ENCODE measurements around the gene TEC.
"Not testable (repeated sequence)": the region's sequence is repeated elsewhere in the genome, so short reads cannot be mapped to it uniquely, and the experiment has no call there.

TEC gene

DNA sequence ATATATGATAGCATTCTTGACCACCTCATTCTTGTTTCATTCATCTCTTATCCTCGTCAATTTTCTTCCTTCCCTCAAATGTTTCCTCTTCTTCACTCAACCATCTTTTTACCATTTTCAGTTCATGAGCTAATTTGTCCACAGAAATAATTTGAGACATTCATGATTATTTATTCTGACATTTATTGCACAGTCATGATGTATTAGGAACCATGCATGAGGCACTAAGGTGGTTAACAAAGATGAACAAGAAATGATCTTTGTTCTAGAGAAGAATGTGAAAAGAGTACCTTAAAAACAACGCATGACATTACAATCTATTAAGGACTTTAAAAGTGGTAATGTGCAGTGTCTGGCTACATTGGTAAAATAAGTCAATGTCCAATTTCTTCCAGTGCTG lies 27.9 kb downstream of the TEC start:
- H3K36me3 ChIP-seq (ENCODE audit: insufficient read depth, low read length), result no peaks in the 10 kb centered on the region
- no peak overlapping the region for H3K9ac ChIP-seq (ENCODE audit: low read depth, low read length)
- H3K9me3 ChIP-seq (ENCODE audit: control insufficient read depth, insufficient read depth, low read length), result no peaks in the 10 kb centered on the region
- no peaks in the 10 kb centered on the region for H3K4me1 ChIP-seq (ENCODE audit: insufficient read depth, low read length)

DNA sequence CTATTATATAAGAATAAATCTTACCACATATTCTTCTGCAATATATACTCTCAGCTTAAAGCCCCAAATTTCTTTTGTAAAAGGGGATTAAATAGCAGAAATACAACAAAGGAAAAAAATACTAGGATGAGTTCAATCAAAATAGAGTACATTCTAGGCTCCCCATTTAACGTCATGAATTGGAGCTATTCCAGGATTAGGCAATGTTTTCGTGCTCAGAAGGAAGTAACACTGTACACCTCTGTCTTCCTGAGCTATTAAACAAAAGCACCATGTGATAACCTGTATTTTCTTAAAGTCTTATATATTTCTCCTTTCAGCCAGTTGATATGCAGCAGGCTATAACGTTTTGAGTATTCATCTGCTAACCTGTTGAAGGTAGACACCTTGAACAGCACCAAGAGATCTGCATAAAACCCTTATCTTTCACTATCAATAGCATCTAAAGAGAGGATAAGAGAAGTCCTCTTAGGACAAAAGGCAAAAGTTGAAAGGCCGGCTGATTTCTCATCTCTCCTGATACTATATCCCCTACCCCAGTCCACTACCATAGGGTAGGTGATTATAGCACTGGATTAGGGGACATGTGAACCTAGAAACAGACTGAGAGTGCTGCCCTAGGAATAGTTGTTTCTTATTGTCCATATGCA lies 31.5 kb downstream of the TEC start:
- Histone ChIP-seq H3K9me3 (ENCODE audit: control insufficient read depth, insufficient read depth, low read length) (no peaks in the 10 kb centered on the region), H3K36me3 (ENCODE audit: insufficient read depth, low read length) (no peaks in the 10 kb centered on the region), H3K9ac (ENCODE audit: low read depth, low read length) (no peak overlapping the region), H3K4me1 (ENCODE audit: insufficient read depth, low read length) (peaks cover 7% of the 10 kb centered on the region; the same call in 1 of the 2 replicates)

DNA sequence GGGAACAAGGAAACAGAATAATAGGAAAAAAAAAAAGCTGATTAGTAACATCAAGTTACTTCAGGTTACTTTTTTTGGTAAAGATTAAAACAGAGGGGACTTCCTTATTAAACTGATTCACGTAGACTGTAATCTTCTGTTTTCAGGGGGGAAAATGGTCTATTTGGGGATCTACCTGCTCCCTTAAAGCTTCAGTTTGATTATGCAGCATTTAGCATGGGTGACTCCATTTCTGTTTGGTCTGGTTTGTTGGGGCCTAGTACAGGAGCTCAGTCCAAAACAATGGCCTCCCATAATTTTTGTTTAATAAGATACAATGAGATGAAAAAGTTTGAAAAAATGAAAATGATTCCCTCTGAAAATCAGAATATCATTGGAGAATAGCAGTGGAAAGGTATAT lies 34.6 kb downstream of the TEC start:
- Histone ChIP-seq H3K4me1 (ENCODE audit: insufficient read depth, low read length) (peaks cover 7% of the 10 kb centered on the region; the same call in 1 of the 2 replicates), H3K9ac (ENCODE audit: low read depth, low read length) (no peak overlapping the region), H3K36me3 (ENCODE audit: insufficient read depth, low read length) (no peaks in the 10 kb centered on the region), H3K9me3 (ENCODE audit: control insufficient read depth, insufficient read depth, low read length) (no peaks in the 10 kb centered on the region)

DNA sequence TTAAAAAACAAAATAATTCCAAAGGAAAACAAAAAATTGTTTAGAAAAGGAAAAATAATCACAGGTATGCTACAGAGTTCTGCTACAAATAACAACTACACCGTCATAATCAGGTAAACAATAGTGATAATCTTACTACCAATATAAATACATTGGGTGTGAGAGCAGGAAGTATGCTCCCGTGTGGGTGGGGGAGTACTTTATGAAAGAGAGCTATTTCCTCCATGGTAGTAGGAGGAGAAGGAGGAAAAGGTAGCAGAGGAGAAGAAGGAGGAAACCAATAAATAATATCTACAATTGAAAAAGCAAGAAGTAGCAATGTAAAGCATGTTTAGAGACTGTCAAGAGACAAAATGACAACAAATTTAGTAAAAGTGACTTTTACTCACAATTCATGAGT lies 35.1 kb downstream of the TEC start:
- Histone ChIP-seq H3K9me3 (ENCODE audit: control insufficient read depth, insufficient read depth, low read length) (no peaks in the 10 kb centered on the region), H3K9ac (ENCODE audit: low read depth, low read length) (no peak overlapping the region), H3K4me1 (ENCODE audit: insufficient read depth, low read length) (peaks cover 7% of the 10 kb centered on the region; the same call in 1 of the 2 replicates), H3K36me3 (ENCODE audit: insufficient read depth, low read length) (no peaks in the 10 kb centered on the region)

DNA sequence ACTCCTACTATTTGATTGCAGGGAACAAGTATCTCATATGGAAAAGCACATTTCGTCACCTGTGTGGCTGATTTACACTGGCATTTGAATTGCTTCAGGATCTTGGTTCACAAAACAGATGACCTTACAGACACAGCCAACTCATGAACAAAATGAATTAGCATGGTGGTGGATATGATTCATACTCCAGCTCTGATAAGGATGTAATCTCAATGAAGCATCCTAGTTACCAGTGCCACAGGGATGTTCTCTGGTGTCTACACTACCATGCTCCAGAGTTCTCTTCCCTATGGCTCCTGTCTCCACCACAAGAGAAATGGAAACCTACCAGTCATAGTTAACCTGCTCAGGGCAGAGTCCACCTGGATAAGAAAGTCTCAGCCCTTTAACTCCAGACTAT lies 40.7 kb downstream of the TEC start:
- Histone ChIP-seq H3K36me3 (ENCODE audit: insufficient read depth, low read length) (no peaks in the 10 kb centered on the region), H3K9ac (ENCODE audit: low read depth, low read length) (no peak overlapping the region), H3K9me3 (ENCODE audit: control insufficient read depth, insufficient read depth, low read length) (no peaks in the 10 kb centered on the region), H3K4me1 (ENCODE audit: insufficient read depth, low read length) (peaks cover 13% of the 10 kb centered on the region; the same call in 1 of the 2 replicates)

DNA sequence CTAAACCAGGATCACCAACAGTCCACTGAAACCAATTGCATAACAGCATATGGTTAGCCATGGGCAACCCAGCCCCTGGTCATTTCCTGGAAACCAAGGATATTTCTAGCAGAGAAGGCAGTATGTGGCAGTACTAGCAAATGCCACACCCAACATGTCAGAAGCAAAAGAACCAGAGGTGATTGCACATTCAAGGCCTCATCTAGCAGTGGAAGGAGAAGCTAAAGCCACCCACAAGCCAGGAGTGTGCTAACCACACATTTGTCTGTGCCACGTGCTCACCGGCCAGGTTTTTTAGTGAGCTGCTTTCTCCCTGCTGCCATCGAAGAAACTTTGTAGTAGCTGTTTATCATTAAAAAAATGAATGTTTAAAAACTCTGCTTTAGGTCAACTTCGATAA lies 42.0 kb downstream of the TEC start:
- Histone ChIP-seq H3K9ac (ENCODE audit: low read depth, low read length) (no peak overlapping the region), H3K36me3 (ENCODE audit: insufficient read depth, low read length) (no peaks in the 10 kb centered on the region), H3K9me3 (ENCODE audit: control insufficient read depth, insufficient read depth, low read length) (no peaks in the 10 kb centered on the region), H3K4me1 (ENCODE audit: insufficient read depth, low read length) (peaks cover 13% of the 10 kb centered on the region; the same call in 1 of the 2 replicates)

DNA sequence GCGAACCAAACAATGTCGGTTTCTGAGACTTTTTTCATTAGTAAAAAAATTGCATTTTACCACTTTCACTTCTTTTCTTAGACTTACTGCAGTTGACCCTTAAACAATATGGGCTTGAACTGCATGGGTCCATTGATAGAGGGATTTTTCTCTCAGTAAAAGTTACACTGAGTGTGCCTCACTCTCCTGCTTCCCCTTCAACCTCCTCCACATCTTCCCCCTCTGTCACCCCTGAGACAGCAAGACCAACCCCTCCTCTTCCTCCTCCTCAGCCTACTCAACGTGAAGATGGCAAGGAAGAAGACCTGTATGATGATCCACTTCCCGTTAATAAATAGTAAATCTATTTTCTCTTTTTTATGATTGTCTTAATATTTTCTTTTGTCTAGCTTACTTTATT lies 43.4 kb downstream of the TEC start:
- Histone ChIP-seq H3K9ac (ENCODE audit: low read depth, low read length) (no peak overlapping the region), H3K4me1 (ENCODE audit: insufficient read depth, low read length) (peaks cover 13% of the 10 kb centered on the region; the same call in 1 of the 2 replicates), H3K36me3 (ENCODE audit: insufficient read depth, low read length) (no peaks in the 10 kb centered on the region), H3K9me3 (ENCODE audit: control insufficient read depth, insufficient read depth, low read length) (no peaks in the 10 kb centered on the region)

DNA sequence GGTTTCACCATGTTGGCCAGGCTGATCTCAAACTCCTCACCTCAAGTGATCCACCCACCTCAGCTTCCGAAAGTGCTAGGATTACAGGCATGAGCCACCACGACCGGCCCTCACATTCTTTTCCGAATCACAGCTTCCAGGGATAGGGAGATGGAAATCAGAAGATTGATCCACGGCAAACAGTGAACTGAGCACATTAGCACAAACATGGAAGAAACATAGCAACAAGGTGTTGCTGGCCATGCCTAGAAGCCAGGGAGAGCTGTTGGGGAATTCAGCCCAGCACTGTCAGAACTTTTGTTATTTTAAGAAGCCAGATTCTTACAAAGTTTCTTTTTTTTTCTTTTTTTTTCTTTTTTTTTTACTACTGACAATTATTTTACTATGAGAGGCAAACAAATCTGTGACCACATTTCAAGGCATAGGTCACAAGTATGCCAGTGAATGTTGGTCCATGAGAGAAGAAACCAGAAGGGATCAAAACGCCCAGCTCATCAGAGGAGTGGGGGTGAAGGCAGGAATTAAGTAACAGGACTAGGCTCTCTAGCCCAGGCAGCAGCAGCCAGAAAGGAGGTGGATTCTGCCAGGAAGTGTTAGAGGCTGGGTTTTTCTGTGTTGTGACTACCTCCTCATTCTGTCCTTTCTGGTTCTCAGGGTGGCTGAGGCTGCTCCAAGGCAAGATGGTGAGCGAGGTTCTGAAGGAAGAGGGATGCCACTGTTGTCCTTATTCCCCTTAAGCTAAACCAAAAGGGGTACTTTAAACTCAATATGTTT lies 44.1 kb downstream of the TEC start:
- no peaks in the 10 kb centered on the region; the same call in 1 of the 2 replicates for H3K9me3 ChIP-seq (ENCODE audit: control insufficient read depth, insufficient read depth, low read length)
- peaks cover 13% of the 10 kb centered on the region; the same call in 1 of the 2 replicates for H3K4me1 ChIP-seq (ENCODE audit: insufficient read depth, low read length)
- no peaks in the 10 kb centered on the region for H3K36me3 ChIP-seq (ENCODE audit: insufficient read depth, low read length)
- no peak overlapping the region for H3K9ac ChIP-seq (ENCODE audit: low read depth, low read length)

DNA sequence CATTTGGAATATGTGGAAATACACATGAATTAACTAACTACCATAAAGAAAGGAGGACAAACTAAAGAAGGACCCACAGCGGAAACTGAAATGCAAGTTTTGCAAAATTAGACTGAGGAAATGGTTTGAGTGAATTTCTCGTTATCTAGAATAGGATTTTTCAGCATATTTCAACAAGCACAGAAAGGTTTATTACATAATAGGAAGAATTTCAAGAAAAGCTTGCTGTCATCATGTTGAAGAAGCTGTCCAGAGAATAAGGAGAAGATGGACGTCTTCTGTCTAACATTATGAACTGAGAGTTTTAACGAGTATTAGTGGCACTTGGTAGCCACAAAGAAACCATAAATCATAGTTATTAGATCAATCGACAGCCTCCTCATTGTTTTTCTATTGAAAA lies 45.0 kb downstream of the TEC start:
- H3K4me1 ChIP-seq (ENCODE audit: insufficient read depth, low read length), result peaks cover 13% of the 10 kb centered on the region; the same call in 1 of the 2 replicates
- H3K9me3 ChIP-seq (ENCODE audit: control insufficient read depth, insufficient read depth, low read length), result no peaks in the 10 kb centered on the region; the same call in 1 of the 2 replicates
- H3K36me3 ChIP-seq (ENCODE audit: insufficient read depth, low read length), result no peaks in the 10 kb centered on the region
- H3K9ac ChIP-seq (ENCODE audit: low read depth, low read length), result no peak overlapping the region

DNA sequence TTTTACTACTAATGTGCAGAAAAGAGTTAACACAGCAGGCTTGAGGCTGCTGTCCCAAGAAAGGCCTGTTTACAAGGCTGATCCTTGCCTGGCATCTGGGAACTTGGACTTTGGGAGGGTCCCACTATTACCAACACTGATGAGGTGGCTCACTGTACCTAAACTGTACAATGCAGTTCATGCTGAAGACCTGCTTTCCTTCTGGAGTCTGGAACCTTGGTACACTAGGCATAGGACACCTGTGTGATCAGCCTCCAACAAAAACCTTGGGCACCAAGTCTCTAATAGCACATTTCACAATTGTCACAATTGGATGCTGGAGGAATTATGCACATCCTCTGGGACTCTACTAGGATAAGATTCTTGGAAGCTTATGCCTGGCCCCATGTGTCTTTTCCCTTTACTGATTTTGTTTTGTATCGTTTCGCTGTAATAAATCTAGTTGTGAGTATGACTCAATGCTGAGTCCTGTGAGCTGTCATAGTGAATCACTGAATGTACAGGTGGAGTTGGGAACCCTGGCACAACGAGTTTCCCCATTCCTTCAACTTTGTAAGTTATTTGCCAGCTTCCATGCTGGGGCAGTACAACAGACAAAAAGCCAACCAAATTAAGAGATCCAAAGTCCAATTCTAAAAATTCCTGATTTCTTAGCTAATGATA lies 45.9 kb downstream of the TEC start:
- Histone ChIP-seq H3K9ac (ENCODE audit: low read depth, low read length) (no peak overlapping the region), H3K4me1 (ENCODE audit: insufficient read depth, low read length) (peaks cover 13% of the 10 kb centered on the region; the same call in 1 of the 2 replicates), H3K36me3 (ENCODE audit: insufficient read depth, low read length) (no peaks in the 10 kb centered on the region), H3K9me3 (ENCODE audit: control insufficient read depth, insufficient read depth, low read length) (no peaks in the 10 kb centered on the region; the same call in 1 of the 2 replicates)

DNA sequence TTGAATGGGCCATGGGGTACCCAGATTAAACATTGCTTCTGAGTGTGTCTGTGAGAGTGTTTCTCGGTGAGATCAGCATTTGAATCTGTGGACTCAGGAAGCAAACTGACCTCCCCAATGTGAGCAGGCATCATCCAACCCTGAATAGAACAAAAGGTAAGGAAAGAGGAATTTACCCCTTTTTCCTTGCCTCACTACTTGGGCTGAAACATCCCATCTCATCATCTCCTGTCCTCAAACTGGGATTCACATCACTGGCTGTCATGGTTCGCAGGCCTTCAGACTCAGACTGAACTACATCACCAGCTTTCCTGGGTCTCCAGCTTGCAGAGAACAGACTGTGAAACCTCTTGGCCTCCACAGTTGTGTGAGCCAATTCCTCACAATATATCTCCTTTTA lies 47.1 kb downstream of the TEC start:
- Histone ChIP-seq H3K9me3 (ENCODE audit: control insufficient read depth, insufficient read depth, low read length) (no peaks in the 10 kb centered on the region; the same call in 1 of the 2 replicates), H3K9ac (ENCODE audit: low read depth, low read length) (no peak overlapping the region), H3K36me3 (ENCODE audit: insufficient read depth, low read length) (no peaks in the 10 kb centered on the region), H3K4me1 (ENCODE audit: insufficient read depth, low read length) (peaks cover 13% of the 10 kb centered on the region; the same call in 1 of the 2 replicates)

DNA sequence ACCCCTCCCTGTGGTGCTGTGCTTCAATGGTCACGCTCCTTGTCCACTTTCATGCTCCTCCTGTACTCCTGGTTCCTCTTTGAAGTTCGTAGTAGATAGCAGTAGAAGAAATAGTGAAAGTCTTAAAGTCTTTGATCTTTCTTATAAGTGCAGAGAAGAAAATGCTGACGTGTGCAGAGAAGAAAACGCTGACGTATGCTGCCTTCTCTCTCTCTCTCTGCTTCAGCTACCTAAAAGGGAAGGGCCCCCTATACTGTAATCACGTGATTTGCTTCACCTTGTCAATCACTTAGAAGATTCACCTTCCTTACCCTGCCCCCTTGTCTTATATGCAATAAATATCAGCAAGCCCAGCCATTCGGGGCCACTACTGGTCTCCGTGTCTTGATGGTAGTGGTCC lies 50.2 kb downstream of the TEC start:
- H3K4me1 ChIP-seq (ENCODE audit: insufficient read depth, low read length); H3K9me3 ChIP-seq (ENCODE audit: control insufficient read depth, insufficient read depth, low read length); H3K9ac ChIP-seq (ENCODE audit: low read depth, low read length); H3K36me3 ChIP-seq (ENCODE audit: insufficient read depth, low read length): not testable (repeated sequence)

DNA sequence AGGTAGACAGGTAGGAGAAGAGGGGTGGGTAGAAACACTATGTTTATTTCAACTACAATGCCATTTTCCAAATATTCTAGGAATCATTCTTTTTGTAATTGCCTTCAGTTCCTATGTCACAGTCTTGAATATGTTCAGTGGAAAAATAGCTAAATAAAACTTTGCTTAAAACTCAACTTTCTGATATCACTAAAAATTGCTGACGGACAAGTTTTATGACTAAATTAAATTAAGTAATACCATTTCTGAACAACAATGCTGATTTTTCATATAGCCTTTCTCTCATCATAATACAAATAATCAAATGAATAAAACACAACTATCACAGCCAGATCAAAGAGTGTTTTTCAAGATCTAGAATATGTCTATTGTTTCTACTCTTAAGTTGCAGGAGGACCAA lies 53.1 kb downstream of the TEC start:
- no peaks in the 10 kb centered on the region for H3K4me1 ChIP-seq (ENCODE audit: insufficient read depth, low read length)
- H3K9me3 ChIP-seq (ENCODE audit: control insufficient read depth, insufficient read depth, low read length), result no peaks in the 10 kb centered on the region; the same call in 1 of the 2 replicates
- H3K36me3 ChIP-seq (ENCODE audit: insufficient read depth, low read length), result no peaks in the 10 kb centered on the region
- H3K9ac ChIP-seq (ENCODE audit: low read depth, low read length), result no peak overlapping the region

DNA sequence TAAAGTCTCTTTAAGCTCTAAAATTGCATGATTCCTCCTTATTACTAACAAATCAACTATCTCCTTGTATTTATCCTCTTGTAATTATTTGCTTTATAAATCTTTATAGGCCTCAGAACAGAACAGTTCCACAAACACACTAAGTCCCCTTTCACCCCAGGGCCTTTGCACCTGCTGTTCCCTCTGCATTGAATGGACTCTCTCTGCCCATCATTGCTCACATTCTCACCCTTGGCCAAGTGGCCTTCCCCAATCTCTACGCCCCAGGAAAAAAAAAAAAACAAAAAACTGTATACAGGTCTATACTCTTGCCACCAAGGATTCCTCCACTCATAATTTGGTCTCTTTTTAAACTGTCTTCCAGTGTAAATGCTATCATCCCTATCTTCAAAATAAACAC lies 53.7 kb downstream of the TEC start:
- Histone ChIP-seq H3K9ac (ENCODE audit: low read depth, low read length) (no peak overlapping the region), H3K4me1 (ENCODE audit: insufficient read depth, low read length) (no peaks in the 10 kb centered on the region), H3K9me3 (ENCODE audit: control insufficient read depth, insufficient read depth, low read length) (no peaks in the 10 kb centered on the region; the same call in 1 of the 2 replicates), H3K36me3 (ENCODE audit: insufficient read depth, low read length) (no peaks in the 10 kb centered on the region)
